ENCODE results near the gene SMIM22.

The SMIM22 gene

DNA sequence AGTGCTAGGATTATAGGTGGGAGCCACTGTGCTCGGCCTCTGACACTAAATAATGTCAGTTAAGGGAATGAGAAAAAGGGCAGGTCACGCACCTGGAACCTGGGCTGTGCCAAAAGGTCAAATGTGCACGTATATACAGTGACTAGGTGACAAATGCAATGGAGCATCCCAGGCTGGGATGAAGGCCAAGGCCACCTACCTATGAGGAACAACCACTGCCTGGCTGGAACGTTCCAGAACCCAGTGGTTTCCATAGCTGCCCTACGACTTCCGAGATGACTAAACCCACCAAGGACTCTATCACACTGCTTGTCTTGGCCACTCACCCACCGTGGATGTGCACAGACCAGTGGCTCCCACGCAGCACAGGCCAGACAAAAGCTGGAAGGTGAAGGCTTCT, 44.3 kb upstream of the SMIM22 start:
- no peak overlapping the region for H3K4me3 ChIP-seq (replicated peaks in 1 of 2; ENCODE audit: low read depth in 2 of 2, low read length in 2 of 2)
- no peak for DNase-seq (ENCODE audit: low read depth in 2 of 2)
- TF ChIP-seq, protein P1, sequence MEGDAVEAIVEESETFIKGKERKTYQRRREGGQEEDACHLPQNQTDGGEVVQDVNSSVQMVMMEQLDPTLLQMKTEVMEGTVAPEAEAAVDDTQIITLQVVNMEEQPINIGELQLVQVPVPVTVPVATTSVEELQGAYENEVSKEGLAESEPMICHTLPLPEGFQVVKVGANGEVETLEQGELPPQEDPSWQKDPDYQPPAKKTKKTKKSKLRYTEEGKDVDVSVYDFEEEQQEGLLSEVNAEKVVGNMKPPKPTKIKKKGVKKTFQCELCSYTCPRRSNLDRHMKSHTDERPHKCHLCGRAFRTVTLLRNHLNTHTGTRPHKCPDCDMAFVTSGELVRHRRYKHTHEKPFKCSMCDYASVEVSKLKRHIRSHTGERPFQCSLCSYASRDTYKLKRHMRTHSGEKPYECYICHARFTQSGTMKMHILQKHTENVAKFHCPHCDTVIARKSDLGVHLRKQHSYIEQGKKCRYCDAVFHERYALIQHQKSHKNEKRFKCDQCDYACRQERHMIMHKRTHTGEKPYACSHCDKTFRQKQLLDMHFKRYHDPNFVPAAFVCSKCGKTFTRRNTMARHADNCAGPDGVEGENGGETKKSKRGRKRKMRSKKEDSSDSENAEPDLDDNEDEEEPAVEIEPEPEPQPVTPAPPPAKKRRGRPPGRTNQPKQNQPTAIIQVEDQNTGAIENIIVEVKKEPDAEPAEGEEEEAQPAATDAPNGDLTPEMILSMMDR (IDR thresholded peaks at IDR 0.05; ENCODE audit: low read depth, low read length), result no peak

- no peak for DNase-seq (ENCODE audit: low read depth in 2 of 2)
- no peak overlapping the region for H3K4me3 ChIP-seq (replicated peaks in 1 of 2; ENCODE audit: low read depth in 2 of 2, low read length in 2 of 2)
- TF ChIP-seq, protein P1 (IDR thresholded peaks at IDR 0.05; ENCODE audit: low read depth, low read length), result no peak
Measured at GRCh38 chr16:4752351-4753100, 42.6 kb upstream of the SMIM22 start.

DNA sequence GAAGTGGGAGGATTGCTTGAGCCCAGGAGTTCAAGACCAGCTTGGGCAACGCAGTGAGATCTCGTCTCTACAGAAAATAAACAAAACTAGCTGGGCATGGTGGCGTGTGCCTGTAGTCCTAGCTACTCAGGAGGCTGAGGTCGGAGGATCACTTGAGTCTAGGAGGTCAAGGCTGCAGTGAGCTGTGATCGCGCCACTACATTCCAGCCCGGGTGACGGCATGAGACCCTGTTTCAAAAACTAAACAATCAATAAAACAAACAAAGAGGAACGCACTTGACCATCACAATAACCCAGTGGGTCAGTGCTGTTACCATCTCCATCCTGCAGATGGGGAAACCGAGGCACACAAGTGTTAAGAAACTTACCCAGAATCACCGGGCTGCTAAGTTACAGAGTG, 41.9 kb upstream of the SMIM22 start:
- H3K4me3 ChIP-seq (replicated peaks in 1 of 2; ENCODE audit: low read depth in 2 of 2, low read length in 2 of 2), result no peak overlapping the region
- TF ChIP-seq, protein P1 (IDR thresholded peaks at IDR 0.05; ENCODE audit: low read depth, low read length), result no peak
- no peak for DNase-seq (ENCODE audit: low read depth in 2 of 2)

GRCh38 chr16:4754865-4755264, 40.3 kb upstream of the SMIM22 start:
- no peak overlapping the region for H3K4me3 ChIP-seq (replicated peaks in 1 of 2; ENCODE audit: low read depth in 2 of 2, low read length in 2 of 2)
- TF ChIP-seq, protein P1 (IDR thresholded peaks at IDR 0.05; ENCODE audit: low read depth, low read length), result no peak
- no peak for DNase-seq (ENCODE audit: low read depth in 2 of 2)

DNA sequence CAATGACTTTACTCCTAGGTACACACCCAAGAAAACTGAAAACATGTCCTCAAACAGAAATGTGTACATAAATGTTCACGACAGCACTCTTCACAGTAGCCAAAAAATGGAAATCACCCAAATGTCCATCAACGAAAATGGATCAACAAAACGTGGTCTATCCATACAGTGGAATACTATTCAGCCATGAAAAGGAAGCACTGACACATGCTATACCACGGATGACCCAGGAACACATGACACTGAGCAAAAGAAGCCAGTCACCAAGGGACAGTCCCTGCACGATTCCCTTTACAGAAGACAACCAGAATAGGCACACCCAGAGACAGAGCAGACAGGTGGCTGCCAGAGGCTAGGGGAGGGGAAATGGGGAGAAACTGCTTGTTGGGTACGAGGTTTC, 39.5 kb upstream of the SMIM22 start:
- H3K4me3 ChIP-seq (replicated peaks in 1 of 2; ENCODE audit: low read depth in 2 of 2, low read length in 2 of 2), result no peak overlapping the region
- no peak for DNase-seq (ENCODE audit: low read depth in 2 of 2)
- TF ChIP-seq, protein P1 (IDR thresholded peaks at IDR 0.05; ENCODE audit: low read depth, low read length), result no peak

- no peak overlapping the region for H3K4me3 ChIP-seq (replicated peaks in 1 of 2; ENCODE audit: low read depth in 2 of 2, low read length in 2 of 2)
- TF ChIP-seq, protein P1 (IDR thresholded peaks at IDR 0.05; ENCODE audit: low read depth, low read length), result no peak
- DNase-seq (ENCODE audit: low read depth in 2 of 2), result no peak
Measured at GRCh38 chr16:4760221-4760910, 34.8 kb upstream of the SMIM22 start.
